Activated CD8-positive, alpha-beta T cell treated with anti-CD3 and anti-CD28 coated beads for 36 hours (primary cell): ENCODE data around the gene ARFIP1. TPM values are rescaled to one million over a fixed set of nuclear protein-coding genes. Genes with fewer than 3 reads are reported as not detected.
"Not testable (repeated sequence)": the region's sequence is repeated elsewhere in the genome, so short reads cannot be mapped to it uniquely, and the experiment has no call there.

Source experiments
- ATAC-seq: fragments of 200-7000 bp; cut with Tn5 transposase; one replicate; pipeline ENCODE4 v1.10.0; 2021; ENCODE audit warnings: mild to moderate bottlenecking, moderate library complexity
- CTCF ChIA-PET: fragments of 350-600 bp; sonication (Branson Sonifier 250); formaldehyde crosslinking; loops from one replicate; lab custom pipeline; 2021; ENCODE audit warnings: antibody characterized with exemption; lab: Charles Lee
- POLR2A ChIA-PET: fragments of 350-600 bp; sonication (Branson Sonifier 250); formaldehyde crosslinking; loops from one replicate; lab custom pipeline; 2021; ENCODE audit warnings: antibody characterized with exemption; lab: Charles Lee
- DNase-seq: peaks from one replicate; pipeline ENCODE4 v3.0.0-alpha.2; 2020
- H3K27ac Mint-ChIP-seq: one replicate; pipeline ENCODE4 v1.8.0; 2021; ENCODE audit warnings: mild to moderate bottlenecking, mixed read lengths
- H3K27me3 Mint-ChIP-seq: one replicate; pipeline ENCODE4 v1.8.0; 2021; ENCODE audit warnings: mixed read lengths
- H3K36me3 Mint-ChIP-seq: one replicate; pipeline ENCODE4 v1.8.0; 2021; ENCODE audit warnings: low read depth, mixed read lengths
- H3K4me1 Mint-ChIP-seq: one replicate; pipeline ENCODE4 v1.8.0; 2021; ENCODE audit warnings: low read depth, mixed read lengths
- H3K4me3 Mint-ChIP-seq: one replicate; pipeline ENCODE4 v1.8.0; 2021; ENCODE audit warnings: mild to moderate bottlenecking, moderate library complexity, mixed read lengths
- H3K9me3 Mint-ChIP-seq: one replicate; pipeline ENCODE4 v1.8.0; 2021; ENCODE audit warnings: mixed read lengths
- CTCF ChIP-seq: fragments of 200-600 bp; IDR thresholded peaks from one replicate; pipeline ENCODE4 v1.8.0; 2022; ENCODE audit warnings: antibody characterized with exemption, mild to moderate bottlenecking
- intact Hi-C: fragments of 100-400 bp; cut with micrococcal nuclease; formaldehyde crosslinking; loops from one replicate; pipeline ENCODE4 v1.10.0; 2022
- total RNA-seq, 2 experiments: library from RNA; stranded (reverse); gene quantifications; one replicate each; pipeline ENCODE4 v1.2.3, GENCODE V29; 2021

ARFIP1 gene
- total RNA-seq, 2 experiments from 2014 or later, result 7.2 to 8.9 TPM

GRCh38 chr4:152763796-152764195 lies 16.0 kb upstream of the ARFIP1 start:
- H3K27ac Mint-ChIP-seq, result no peak overlapping the region
- peaks cover 7% of the 10 kb centered on the region for H3K27me3 Mint-ChIP-seq
- ATAC-seq (no peak), DNase-seq (no peak)
- ChIA-PET CTCF (interaction anchor here (0.8 to 1.4 kb wide), 2 partner anchors 16 to 68 kb away, joined by 3 to 4 read pairs; partner anchors contain the start of genes ARFIP1 and TIGD4), POLR2A (no interaction called here)
- no peaks in the 10 kb centered on the region for H3K4me1 Mint-ChIP-seq
- no peak for TF ChIP-seq CTCF
- no peaks in the 10 kb centered on the region for H3K9me3 Mint-ChIP-seq
- no peaks in the 10 kb centered on the region for H3K36me3 Mint-ChIP-seq
- H3K4me3 Mint-ChIP-seq, result no peak overlapping the region
- intact Hi-C loops, result no loop called here

DNA sequence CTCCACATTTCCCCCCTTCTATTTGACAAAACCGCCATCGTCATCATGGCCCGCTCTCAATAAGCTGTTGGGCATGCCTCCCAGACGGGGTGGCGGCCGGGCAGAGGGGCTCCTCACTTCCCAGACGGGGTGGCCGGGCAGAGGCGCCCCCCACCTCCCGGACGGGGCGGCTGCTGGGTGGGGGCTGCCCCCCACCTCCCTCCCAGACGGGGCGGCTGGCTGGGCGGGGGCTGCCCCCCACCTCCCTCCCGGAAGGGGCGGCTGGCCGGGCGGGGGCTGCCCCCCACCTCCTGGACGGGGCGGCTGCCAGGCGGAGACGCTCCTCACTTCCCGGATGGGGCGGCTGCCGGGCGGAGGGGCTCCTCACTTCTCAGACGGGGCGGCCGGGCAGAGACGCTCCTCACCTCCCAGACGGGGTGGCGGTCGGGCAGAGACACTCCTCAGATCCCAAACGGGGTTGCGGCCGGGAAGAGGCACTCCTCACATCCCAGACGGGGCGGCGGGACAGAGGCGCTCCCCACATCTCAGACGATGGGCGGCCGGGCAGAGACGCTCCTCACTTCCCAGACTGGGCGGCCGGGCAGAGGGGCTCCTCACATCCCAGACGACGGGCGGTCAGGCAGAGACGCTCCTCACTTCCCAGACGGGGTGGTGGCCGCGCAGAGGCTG lies 14.6 kb upstream of the ARFIP1 start:
- CTCF ChIA-PET, H3K27ac Mint-ChIP-seq, H3K4me1 Mint-ChIP-seq, POLR2A ChIA-PET, H3K27me3 Mint-ChIP-seq, intact Hi-C loops, DNase-seq, H3K36me3 Mint-ChIP-seq, ATAC-seq, H3K4me3 Mint-ChIP-seq, H3K9me3 Mint-ChIP-seq: not testable (repeated sequence)

DNA sequence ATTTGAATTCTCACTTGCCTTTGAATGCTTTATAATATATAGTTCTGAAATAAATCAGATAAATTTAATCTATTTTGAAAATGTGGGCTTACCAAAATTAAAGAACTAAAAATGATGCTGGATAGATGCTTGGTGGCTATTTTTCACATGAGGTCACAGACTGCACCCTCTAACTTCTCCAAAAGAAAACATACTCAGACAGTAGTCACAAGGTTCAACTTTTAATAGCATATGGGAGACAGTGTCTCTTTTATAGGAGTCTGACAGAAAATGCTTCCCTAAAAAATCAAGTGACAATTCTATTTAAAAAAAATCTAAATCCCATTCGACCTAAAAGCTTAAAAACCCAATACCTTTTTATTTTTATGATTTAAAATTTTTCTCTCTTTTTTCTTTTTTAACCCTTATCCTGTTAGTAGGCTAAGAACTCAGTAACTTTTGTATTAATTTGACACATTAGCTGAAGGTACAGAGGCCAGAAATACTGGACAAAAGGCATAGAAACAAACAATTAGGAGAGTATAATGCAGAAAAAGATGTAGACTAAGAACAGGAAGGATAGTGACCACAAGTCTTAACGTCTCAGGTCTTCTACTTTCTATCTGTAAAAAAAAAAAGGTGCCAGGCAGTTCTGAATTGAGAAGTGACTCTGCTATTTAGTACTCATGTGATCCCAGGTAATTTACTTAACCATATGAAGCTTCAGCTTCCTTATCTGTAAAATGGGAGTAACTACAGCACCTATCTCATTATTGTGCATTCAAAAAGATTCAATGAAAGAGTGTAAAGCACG lies 7.8 kb upstream of the ARFIP1 start:
- Mint-ChIP-seq H3K27me3 (peaks cover 2% of the 10 kb centered on the region), H3K4me1 (peaks cover 5% of the 10 kb centered on the region), H3K36me3 (no peaks in the 10 kb centered on the region), H3K9me3 (no peaks in the 10 kb centered on the region), H3K27ac (no peak overlapping the region), H3K4me3 (no peak overlapping the region)
- intact Hi-C loops, result loop anchor here (10.0 kb wide), 1 partner anchor 343 kb away; no protein-coding TSS in a partner anchor
- CTCF ChIA-PET, result no interaction called here
- peak; percentile 55 for ATAC-seq
- POLR2A ChIA-PET, result no interaction called here
- DNase-seq, result no peak
- TF ChIP-seq CTCF, result no peak

DNA sequence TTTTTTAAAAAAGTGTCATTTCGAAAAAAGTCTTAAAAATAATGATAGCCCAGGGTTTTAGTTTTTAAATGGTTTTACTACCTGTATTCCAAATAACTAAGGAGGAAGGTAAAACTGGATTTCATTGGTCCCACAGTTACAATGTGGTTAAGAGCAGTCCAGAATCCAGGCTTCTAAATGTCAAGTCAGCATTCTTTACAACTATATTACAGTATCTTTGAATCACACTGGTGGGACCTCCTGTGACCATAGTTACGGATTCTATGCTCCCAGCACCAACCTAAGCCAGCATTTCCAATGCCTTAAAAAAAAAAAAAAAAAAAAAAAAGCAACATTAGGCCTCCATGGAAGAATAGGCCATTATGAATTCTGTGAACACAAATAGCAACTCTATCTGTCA lies 6.4 kb upstream of the ARFIP1 start:
- intact Hi-C loops, result loop anchor here (10.0 kb wide), 1 partner anchor 341 kb away; no protein-coding TSS in a partner anchor
- peaks cover 8% of the 10 kb centered on the region for H3K27me3 Mint-ChIP-seq
- ChIA-PET POLR2A (no interaction called here), CTCF (no interaction called here)
- H3K4me3 Mint-ChIP-seq, result no peak overlapping the region
- TF ChIP-seq CTCF, result no peak
- no peak overlapping the region for H3K27ac Mint-ChIP-seq
- DNase-seq (no peak), ATAC-seq (no peak)
- H3K4me1 Mint-ChIP-seq, result peaks cover 11% of the 10 kb centered on the region
- H3K9me3 Mint-ChIP-seq, result no peaks in the 10 kb centered on the region
- no peaks in the 10 kb centered on the region for H3K36me3 Mint-ChIP-seq

- ChIA-PET CTCF (no interaction called here), POLR2A (no interaction called here)
- Mint-ChIP-seq H3K27me3 (peaks cover 8% of the 10 kb centered on the region), H3K36me3 (no peaks in the 10 kb centered on the region), H3K27ac (no peak overlapping the region), H3K4me1 (peaks cover 17% of the 10 kb centered on the region), H3K4me3 (no peak overlapping the region), H3K9me3 (no peaks in the 10 kb centered on the region)
- intact Hi-C loops, result loop anchor here (10.0 kb wide), 1 partner anchor 341 kb away; no protein-coding TSS in a partner anchor
- TF ChIP-seq CTCF, result no peak
- no peak for DNase-seq
- no peak for ATAC-seq
These were observed 5.8 kb upstream of the ARFIP1 start for GRCh38 chr4:152773953-152774352.
